Ascending aorta (tissue), 2 donors: ENCODE results near the gene MEN1. TPM values are rescaled to one million over a fixed set of nuclear protein-coding genes. Genes with fewer than 3 reads are reported as not detected.

ENCODE experiments used
- DNase-seq, 2 donors: peaks; one replicate each; pipeline ENCODE4 v3.0.0-alpha.2; 2019; ENCODE audit warnings: low spot score in 2 of 2
- H3K27ac ChIP-seq, 2 donors: fragments of 200-600 bp; sonication (generic); one replicate each; pipeline ENCODE4 v1.5.1; 2016 to 2017; ENCODE audit warnings: mild to moderate bottlenecking in 1 of 2
- H3K27me3 ChIP-seq: fragments of 200-600 bp; sonication (generic); one replicate; pipeline ENCODE4 v1.5.1; 2017
- H3K36me3 ChIP-seq, 2 donors: fragments of 200-600 bp; sonication (generic); one replicate each; pipeline ENCODE4 v1.5.1; 2016
- H3K4me1 ChIP-seq, 2 donors: fragments of 200-600 bp; sonication (generic); one replicate each; pipeline ENCODE4 v1.5.1; 2016 to 2017; ENCODE audit warnings: mild to moderate bottlenecking in 1 of 2
- H3K4me3 ChIP-seq, 2 donors: fragments of 200-600 bp; sonication (generic); one replicate each; pipeline ENCODE4 v1.5.1; 2016 to 2017; ENCODE audit warnings: mild to moderate bottlenecking in 1 of 2
- H3K9me3 ChIP-seq, 2 donors: fragments of 200-600 bp; sonication (generic); one replicate each; pipeline ENCODE4 v1.5.1; 2016
- intact Hi-C: fragments of 100-400 bp; cut with DNase I; formaldehyde crosslinking; loops from one replicate; pipeline ENCODE4 v1.15.1; 2023
- total RNA-seq: library from RNA; depleted of rRNA; stranded (reverse); fragments of >200 nt; gene quantifications from one replicate; pipeline ENCODE4 v1.1.0, GENCODE V29; 2016
- TF ChIP-seq, protein P1 (sequence below), 3 experiments: fragments of 200-600 bp in 2 of 3; fragments of 450-650 bp in 1 of 3; sonication (generic) in 2 of 3; IDR thresholded peaks; one replicate each; pipeline ENCODE4 v1.5.1; 2016 to 2019; ENCODE audit warnings: antibody characterized with exemption in 3 of 3, mild to moderate bottlenecking in 1 of 3, moderate library complexity in 1 of 3

Gene MEN1
- total RNA-seq, 1 donor from 2014 or later: 36.6 TPM

DNA sequence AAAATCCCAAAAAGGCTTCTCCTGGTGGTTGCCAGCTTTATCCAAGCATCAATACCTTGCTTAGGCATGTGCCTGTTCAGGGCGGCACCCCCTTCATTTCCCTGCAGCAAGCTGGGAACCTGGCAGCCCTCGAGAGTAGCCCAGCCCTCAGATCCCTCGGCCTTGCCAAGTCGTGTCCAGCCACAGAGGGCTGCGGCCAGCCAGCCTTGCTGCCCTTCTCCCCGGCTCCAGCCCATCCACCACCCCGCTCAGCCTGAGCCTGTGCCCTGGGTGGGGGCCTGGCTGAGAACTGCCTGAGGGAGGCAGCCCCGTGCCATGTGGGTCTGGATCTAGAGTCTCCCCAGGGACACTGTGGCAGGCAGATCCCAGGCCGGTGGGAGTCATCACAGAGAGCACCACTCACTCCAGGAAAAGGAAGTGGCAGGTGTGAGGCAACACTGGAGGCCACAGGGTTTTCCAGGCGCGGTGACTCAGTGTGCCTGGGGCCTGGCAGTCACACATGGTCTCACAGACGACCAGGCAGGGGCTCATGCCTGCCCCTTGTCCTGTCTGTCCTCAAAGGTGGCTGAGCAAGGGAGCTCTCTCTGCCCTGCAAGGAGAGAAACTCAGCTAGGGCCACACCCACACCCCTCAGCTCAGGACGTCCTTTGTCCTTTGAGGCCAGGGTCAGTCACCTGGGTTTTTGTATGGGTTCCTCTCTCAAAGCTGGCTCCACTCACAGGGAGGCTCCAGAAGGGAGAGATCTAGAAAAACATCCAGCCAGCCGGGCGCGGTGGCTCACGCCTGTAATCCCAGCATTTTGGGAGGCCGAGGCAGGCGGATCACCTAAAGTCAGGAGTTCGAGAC, 46.3 kb upstream of the MEN1 start:
- intact Hi-C loops: loop anchor here (1.0 to 10.0 kb wide), 4 partner anchors 8 to 258 kb away; partner anchors contain the start of genes EHD1, TM7SF2 and ZNHIT2
- Histone ChIP-seq H3K4me3 (peak overlapping the region in 1 of 2 donors; percentile 27), H3K27me3 (no peaks in the 10 kb centered on the region), H3K36me3 (peaks cover 32 to 47% of the 10 kb centered on the region in 2 donors), H3K4me1 (peaks cover 34 to 59% of the 10 kb centered on the region in 2 donors), H3K9me3 (no peaks in the 10 kb centered on the region), H3K27ac (peak overlapping the region; percentile 88 to 95)
- peak; percentile 91 to 98 for DNase-seq
- TF ChIP-seq, protein P1, sequence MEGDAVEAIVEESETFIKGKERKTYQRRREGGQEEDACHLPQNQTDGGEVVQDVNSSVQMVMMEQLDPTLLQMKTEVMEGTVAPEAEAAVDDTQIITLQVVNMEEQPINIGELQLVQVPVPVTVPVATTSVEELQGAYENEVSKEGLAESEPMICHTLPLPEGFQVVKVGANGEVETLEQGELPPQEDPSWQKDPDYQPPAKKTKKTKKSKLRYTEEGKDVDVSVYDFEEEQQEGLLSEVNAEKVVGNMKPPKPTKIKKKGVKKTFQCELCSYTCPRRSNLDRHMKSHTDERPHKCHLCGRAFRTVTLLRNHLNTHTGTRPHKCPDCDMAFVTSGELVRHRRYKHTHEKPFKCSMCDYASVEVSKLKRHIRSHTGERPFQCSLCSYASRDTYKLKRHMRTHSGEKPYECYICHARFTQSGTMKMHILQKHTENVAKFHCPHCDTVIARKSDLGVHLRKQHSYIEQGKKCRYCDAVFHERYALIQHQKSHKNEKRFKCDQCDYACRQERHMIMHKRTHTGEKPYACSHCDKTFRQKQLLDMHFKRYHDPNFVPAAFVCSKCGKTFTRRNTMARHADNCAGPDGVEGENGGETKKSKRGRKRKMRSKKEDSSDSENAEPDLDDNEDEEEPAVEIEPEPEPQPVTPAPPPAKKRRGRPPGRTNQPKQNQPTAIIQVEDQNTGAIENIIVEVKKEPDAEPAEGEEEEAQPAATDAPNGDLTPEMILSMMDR (IDR thresholded peaks at IDR 0.05): peak in 1 of 3 experiments; percentile 32

DNA sequence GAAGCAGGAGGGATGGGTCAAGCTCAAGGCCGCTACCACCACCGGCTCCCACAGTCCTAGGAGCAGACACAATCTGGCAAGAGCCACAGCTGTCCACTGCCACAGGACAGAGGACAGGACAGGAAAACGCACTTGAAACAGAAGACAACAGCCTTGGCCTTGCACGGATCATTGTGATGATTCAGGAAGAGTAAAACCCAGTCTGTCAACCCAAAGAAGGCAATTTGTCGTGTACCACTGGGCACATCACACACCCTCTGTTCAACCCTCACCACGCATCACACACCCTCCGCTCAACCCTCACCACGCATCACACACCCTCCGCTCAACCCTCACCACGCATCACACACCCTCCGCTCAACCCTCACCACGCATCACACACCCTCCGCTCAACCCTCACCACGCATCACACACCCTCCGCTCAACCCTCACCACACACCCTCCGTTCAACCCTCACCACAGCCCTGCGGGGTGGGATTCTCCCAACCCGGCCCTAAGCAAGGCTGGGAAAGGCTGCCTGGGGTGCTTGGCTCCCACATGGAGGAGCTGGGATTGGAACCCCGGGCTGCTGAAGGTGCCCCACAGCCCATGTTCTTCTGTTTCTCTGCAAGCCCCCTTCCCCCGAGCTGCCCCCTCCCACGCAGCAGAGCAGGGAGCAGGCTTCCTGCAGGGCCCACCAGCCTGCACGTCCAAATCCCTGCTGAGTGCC, 45.4 kb upstream of the MEN1 start:
- intact Hi-C loops: loop anchor here (1.0 to 10.0 kb wide), 5 partner anchors 9 to 259 kb away; partner anchors contain the start of genes EHD1, TM7SF2 and ZNHIT2
- Histone ChIP-seq H3K9me3 (no peaks in the 10 kb centered on the region), H3K4me1 (peaks cover 34 to 57% of the 10 kb centered on the region in 2 donors), H3K27ac (peak overlapping the region; percentile 88 to 95), H3K4me3 (peak overlapping the region in 1 of 2 donors; percentile 27), H3K36me3 (peaks cover 32 to 47% of the 10 kb centered on the region in 2 donors), H3K27me3 (no peaks in the 10 kb centered on the region)
- TF ChIP-seq, protein P1 (IDR thresholded peaks at IDR 0.05): no peak
- no peak for DNase-seq

DNA sequence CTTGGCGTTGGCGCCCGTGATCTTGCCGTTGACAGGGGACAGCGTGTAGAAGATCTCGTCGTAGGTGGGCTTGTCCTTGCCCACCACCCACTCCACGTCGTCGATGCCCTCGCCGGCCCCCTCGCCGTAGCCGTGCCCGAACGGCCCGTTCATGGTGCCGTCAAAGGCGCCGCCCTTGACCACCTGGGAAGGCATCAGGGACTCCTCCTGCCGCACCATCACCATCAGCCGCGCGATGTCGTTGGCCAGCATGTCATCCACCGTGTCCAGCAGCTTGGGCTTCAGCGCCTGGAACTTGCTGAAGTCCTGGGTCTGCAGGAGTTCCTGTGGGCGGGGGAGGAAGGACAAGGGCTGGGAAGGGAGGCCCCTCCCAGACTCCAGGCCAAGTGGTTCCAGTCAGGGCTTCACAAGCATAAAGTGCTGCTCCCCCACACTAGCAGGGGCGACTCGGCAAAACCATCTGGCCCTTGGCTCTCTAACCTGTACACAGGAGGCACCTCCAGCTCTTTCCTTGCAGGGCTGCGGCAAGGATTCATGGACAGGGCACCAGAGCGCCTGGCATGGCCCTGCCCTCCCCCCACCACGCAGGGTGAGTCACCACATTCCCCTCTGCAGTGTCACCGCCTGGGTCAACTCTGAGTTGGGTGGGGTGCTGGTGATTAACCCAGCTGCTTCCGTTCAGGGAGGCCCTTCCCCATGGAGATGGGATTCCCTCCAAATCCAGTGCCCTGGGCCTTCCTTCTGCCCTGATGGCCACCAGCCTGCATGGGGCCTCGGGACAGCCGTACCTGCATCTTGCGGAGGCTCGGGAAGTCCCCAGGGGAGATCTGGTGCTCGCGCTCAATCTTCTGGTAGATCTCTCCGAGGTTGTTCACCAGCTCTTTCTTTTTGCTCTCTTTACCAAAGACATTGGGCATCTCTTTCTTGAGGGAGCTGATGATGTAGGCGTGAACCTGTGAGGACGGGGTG, 44.5 kb upstream of the MEN1 start:
- peak; percentile 78 to 97 for DNase-seq
- H3K4me1 ChIP-seq: peaks cover 37 to 61% of the 10 kb centered on the region in 2 donors
- H3K9me3 ChIP-seq: no peaks in the 10 kb centered on the region
- peak overlapping the region in 1 of 2 donors; percentile 21 for H3K4me3 ChIP-seq
- no peaks in the 10 kb centered on the region for H3K27me3 ChIP-seq
- TF ChIP-seq, protein P1 (IDR thresholded peaks at IDR 0.05): no peak
- peaks cover 32 to 43% of the 10 kb centered on the region in 2 donors for H3K36me3 ChIP-seq
- H3K27ac ChIP-seq: peak overlapping the region; percentile 88 to 95
- intact Hi-C loops: loop anchor here (2.0 to 10.0 kb wide), 2 partner anchors 16 to 260 kb away; partner anchors contain the start of genes TM7SF2 and ZNHIT2

DNA sequence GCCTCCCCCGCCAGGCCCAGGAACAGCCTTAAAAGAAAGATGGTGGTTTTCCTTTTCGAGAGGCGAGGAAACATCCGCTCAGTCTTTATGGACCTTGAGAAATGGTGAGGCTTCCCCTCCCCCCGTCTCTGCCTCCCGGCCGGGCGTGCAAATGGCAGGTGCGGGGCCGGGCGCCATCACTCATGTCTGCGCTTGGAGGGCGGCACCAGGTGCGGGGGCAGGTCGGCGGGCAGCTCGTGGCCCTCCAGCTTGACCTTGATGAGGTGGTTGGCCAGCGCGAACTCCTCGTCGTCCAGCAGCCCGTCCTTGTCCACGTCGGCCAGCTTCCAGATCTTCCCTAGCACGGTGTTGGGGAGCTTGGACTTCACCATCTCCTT, 43.8 kb upstream of the MEN1 start:
- intact Hi-C loops: loop anchor here (2.0 to 10.0 kb wide), 2 partner anchors 17 to 261 kb away; partner anchors contain the start of genes TM7SF2 and ZNHIT2
- Histone ChIP-seq H3K9me3 (no peaks in the 10 kb centered on the region), H3K36me3 (peaks cover 25 to 37% of the 10 kb centered on the region in 2 donors), H3K4me1 (peaks cover 42 to 61% of the 10 kb centered on the region in 2 donors), H3K4me3 (no peak overlapping the region), H3K27ac (peak overlapping the region; percentile 68 to 95), H3K27me3 (no peaks in the 10 kb centered on the region)
- TF ChIP-seq, protein P1 (IDR thresholded peaks at IDR 0.05): no peak
- no peak for DNase-seq
